HCT116 (cell line): ENCODE data around the gene GYPE. TPM values are rescaled to one million over a fixed set of nuclear protein-coding genes. Genes with fewer than 3 reads are reported as not detected.
"Not testable (repeated sequence)": the region's sequence is repeated elsewhere in the genome, so short reads cannot be mapped to it uniquely, and the experiment has no call there.

ENCODE experiments used
- ATAC-seq: fragments of 200-7000 bp; cut with Tn5 transposase; 2 replicates; pipeline ENCODE4 v1.9.1; 2020; ENCODE audit warnings: mild to moderate bottlenecking, moderate library complexity
- BruUV-seq: library from RNA; stranded (reverse); fragments of 400-500 nt; replicated peaks from 2 replicates; lab custom pipeline; 2021; lab: Mats Ljungman, UMichigan
- CTCF ChIA-PET: fragments of 300-600 bp; sonication (Branson Sonifier 250); formaldehyde crosslinking; loops from one replicate; lab custom pipeline; 2021; ENCODE audit warnings: antibody characterized with exemption; lab: Charles Lee
- POLR2A ChIA-PET: fragments of 300-600, 350-600 bp; sonication (Branson Sonifier 250); formaldehyde crosslinking; loops from one replicate; lab custom pipeline; 2021; ENCODE audit warnings: antibody characterized with exemption; lab: Charles Lee
- RAD21 ChIA-PET, 2 experiments: fragments of 300-600 bp; sonication (Branson Sonifier 250); formaldehyde crosslinking; loops; one replicate each; lab custom pipeline; 2023; ENCODE audit warnings: low total read pairs in 2 of 2; ENCODE audit not compliant: uncharacterized antibody in 2 of 2, unreplicated experiment in 2 of 2, low non-redundant PET in 1 of 2; lab: Charles Lee
- DNase-seq: peaks from one replicate; pipeline ENCODE4 v3.0.0-alpha.2; 2010; ENCODE audit warnings: low read depth, low spot score
- H2AFZ ChIP-seq: fragments of 200-600 bp; shearing (Covaris generic), sonication (generic); 2 replicates; pipeline ENCODE4 v1.6.1; 2017; ENCODE audit warnings: low read depth, mixed run types, mixed read lengths, antibody characterized with exemption, low read length; ENCODE audit not compliant: poor library complexity, severe bottlenecking
- H3K27ac ChIP-seq: 2 replicates; pipeline ENCODE4 v1.5.1; 2012; ENCODE audit warnings: low read depth, low read length
- H3K27me3 ChIP-seq: fragments of 200-600 bp; sonication (generic); 2 replicates; pipeline ENCODE4 v1.6.1; 2016; ENCODE audit warnings: mixed run types, low read length, mixed read lengths; ENCODE audit not compliant: insufficient read depth
- H3K36me3 ChIP-seq, 2 experiments: fragments of 200-500 bp in 1 of 2; fragments of 200-600 bp in 1 of 2; sonication (Bioruptor generic) in 1 of 2; sonication (generic) in 1 of 2; 2 replicates each; pipeline versions ENCODE4 v1.5.1 to v1.6.1; 2014 to 2016; ENCODE audit warnings: low read length in 2 of 2, inconsistent platforms in 1 of 2, mixed read lengths in 1 of 2, mixed run types in 1 of 2; ENCODE audit not compliant: insufficient read depth in 2 of 2, control insufficient read depth in 1 of 2
- H3K4me1 ChIP-seq, 2 experiments: fragments of 200-600 bp in 1 of 2; sonication (generic) in 1 of 2; 2 replicates each; pipeline versions ENCODE4 v1.5.1 to v1.6.1; 2012 to 2017; ENCODE audit warnings: low read length in 2 of 2, inconsistent platforms in 1 of 2, mild to moderate bottlenecking in 1 of 2, mixed read lengths in 1 of 2, mixed run types in 1 of 2, moderate library complexity in 1 of 2; ENCODE audit not compliant: insufficient read depth in 2 of 2, control insufficient read depth in 1 of 2
- H3K4me2 ChIP-seq: fragments of 200-600 bp; sonication (generic); 2 replicates; pipeline ENCODE4 v1.6.1; 2017; ENCODE audit warnings: mixed run types, low read length, mixed read lengths
- H3K4me3 ChIP-seq, 2 experiments: fragments of 200-600 bp in 1 of 2; sonication (generic) in 1 of 2; replicated peaks in 1 of 2; 2 replicates each; pipeline ENCODE4 v1.5.1; 2011 to 2016; ENCODE audit warnings: low read length in 2 of 2, control low read depth in 1 of 2, low read depth in 1 of 2, mild to moderate bottlenecking in 1 of 2, mixed read lengths in 1 of 2, mixed run types in 1 of 2
- H3K79me2 ChIP-seq: fragments of 200-600 bp; sonication (generic); 2 replicates; pipeline ENCODE4 v1.6.1; 2017; ENCODE audit warnings: mild to moderate bottlenecking, mixed run types, low read length, moderate library complexity, mixed read lengths; ENCODE audit not compliant: insufficient read depth
- H3K9ac ChIP-seq: fragments of 200-600 bp; sonication (generic); 2 replicates; pipeline ENCODE4 v1.6.1; 2016; ENCODE audit warnings: low read length, mixed read lengths
- H3K9me2 ChIP-seq: fragments of 200-600 bp; sonication (generic), shearing (Covaris generic); 2 replicates; pipeline ENCODE4 v1.6.1; 2017; ENCODE audit warnings: mixed run types, mild to moderate bottlenecking, moderate library complexity; ENCODE audit not compliant: insufficient read depth
- H3K9me3 ChIP-seq, 2 experiments: fragments of 200-500 bp in 1 of 2; fragments of 200-600 bp in 1 of 2; sonication (Bioruptor generic) in 1 of 2; sonication (generic) in 1 of 2; 2 replicates each; pipeline ENCODE4 v1.6.1; 2014 to 2017; ENCODE audit warnings: low read length in 2 of 2, mixed read lengths in 2 of 2, inconsistent platforms in 1 of 2, low read depth in 1 of 2, mild to moderate bottlenecking in 1 of 2, mixed run types in 1 of 2, moderate library complexity in 1 of 2; ENCODE audit not compliant: control insufficient read depth in 1 of 2, insufficient read depth in 1 of 2
- H4K20me1 ChIP-seq: fragments of 200-600 bp; sonication (generic), shearing (Covaris generic); 2 replicates; pipeline ENCODE4 v1.6.1; 2017; ENCODE audit warnings: mixed run types, mild to moderate bottlenecking, moderate library complexity; ENCODE audit not compliant: insufficient read depth
- intact Hi-C: fragments of 100-400 bp; cut with micrococcal nuclease; formaldehyde crosslinking; loops from 2 replicates; pipeline ENCODE4 v1.10.0; 2022
- total RNA-seq: library from RNA; stranded (reverse); gene quantifications from one replicate; pipeline ENCODE4 v1.2.1, GENCODE V29; 2021; ENCODE audit not compliant: unreplicated experiment

The GYPE gene
- total RNA-seq, 1 experiment from 2014 or later: not detected

GRCh38 chr4:143856017-143856557, 49.3 kb downstream of the GYPE start:
- H3K9ac ChIP-seq, H3K36me3 ChIP-seq, H3K9me3 ChIP-seq, H3K4me2 ChIP-seq, intact Hi-C loops, H3K27me3 ChIP-seq, POLR2A ChIA-PET, ATAC-seq, H3K4me1 ChIP-seq, H3K27ac ChIP-seq, RAD21 ChIA-PET, H3K79me2 ChIP-seq, H3K9me2 ChIP-seq, BruUV-seq, H3K4me3 ChIP-seq, CTCF ChIA-PET, DNase-seq, H4K20me1 ChIP-seq, H2AFZ ChIP-seq: not testable (repeated sequence)

GRCh38 chr4:143854645-143855044, 50.7 kb downstream of the GYPE start:
- H3K27ac ChIP-seq, CTCF ChIA-PET, H3K9me3 ChIP-seq, H2AFZ ChIP-seq, BruUV-seq, POLR2A ChIA-PET, intact Hi-C loops, DNase-seq, RAD21 ChIA-PET, H3K9me2 ChIP-seq, H4K20me1 ChIP-seq, H3K9ac ChIP-seq, ATAC-seq, H3K4me1 ChIP-seq, H3K27me3 ChIP-seq, H3K4me2 ChIP-seq, H3K36me3 ChIP-seq, H3K79me2 ChIP-seq, H3K4me3 ChIP-seq: not testable (repeated sequence)

- H3K79me2 ChIP-seq, H3K27ac ChIP-seq, H3K9ac ChIP-seq, H3K4me2 ChIP-seq, H2AFZ ChIP-seq, intact Hi-C loops, H3K9me3 ChIP-seq, H3K4me3 ChIP-seq, H3K9me2 ChIP-seq, RAD21 ChIA-PET, H4K20me1 ChIP-seq, H3K4me1 ChIP-seq, POLR2A ChIA-PET, ATAC-seq, BruUV-seq, DNase-seq, H3K36me3 ChIP-seq, CTCF ChIA-PET, H3K27me3 ChIP-seq: not testable (repeated sequence)
Measured at GRCh38 chr4:143849296-143849695, 56.1 kb downstream of the GYPE start.

GRCh38 chr4:143843506-143843832, 61.9 kb downstream of the GYPE start:
- H3K4me2 ChIP-seq, H2AFZ ChIP-seq, H3K9ac ChIP-seq, POLR2A ChIA-PET, H3K27ac ChIP-seq, H3K79me2 ChIP-seq, CTCF ChIA-PET, DNase-seq, RAD21 ChIA-PET, intact Hi-C loops, BruUV-seq, H3K4me3 ChIP-seq, H3K4me1 ChIP-seq, H3K27me3 ChIP-seq, ATAC-seq, H3K9me3 ChIP-seq, H3K9me2 ChIP-seq, H4K20me1 ChIP-seq, H3K36me3 ChIP-seq: not testable (repeated sequence)
